ENCODE data around the gene MAGI3.
"Not testable (repeated sequence)": the region's sequence is repeated elsewhere in the genome, so short reads cannot be mapped to it uniquely, and the experiment has no call there.

MAGI3 gene

DNA sequence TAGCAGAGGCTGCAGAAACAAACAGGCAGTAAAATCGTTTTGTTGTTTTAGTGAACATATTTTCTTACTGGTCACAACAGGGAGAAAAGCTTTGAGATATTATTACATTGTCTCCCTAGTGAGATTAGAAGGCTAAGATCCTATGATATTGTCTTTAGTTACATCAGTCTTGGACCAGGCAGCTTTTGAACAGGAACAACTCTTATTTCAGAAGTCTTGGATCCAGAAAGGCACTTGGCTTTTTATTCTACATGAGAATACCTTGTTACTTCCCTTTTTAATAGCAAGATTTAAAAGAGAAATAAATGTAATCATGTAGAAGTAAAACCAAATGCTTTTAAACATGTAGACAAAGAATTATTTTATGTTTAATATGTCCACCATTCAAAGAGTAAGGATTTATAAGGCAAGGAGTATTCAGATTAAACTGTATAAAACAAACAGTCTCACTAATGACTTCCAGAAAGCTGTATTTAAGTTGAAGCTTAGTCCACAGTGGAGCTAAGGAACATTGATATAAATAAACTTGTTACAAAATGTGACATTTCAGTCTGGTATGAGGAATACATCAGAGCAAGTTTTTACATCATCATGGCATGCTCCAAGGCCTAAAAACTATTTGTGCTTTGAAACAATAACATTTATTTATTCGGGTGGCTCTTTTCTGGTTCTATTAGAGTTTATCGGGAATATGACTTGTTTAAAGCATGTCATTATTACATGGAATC is 296.7 kb downstream of the MAGI3 start:
- Histone ChIP-seq H3K36me3 (ENCODE audit: insufficient read depth, low read length) (peaks cover 14% of the 10 kb centered on the region), H2AFZ (ENCODE audit: low read length, unreplicated experiment) (no peak overlapping the region), H3K27ac (ENCODE audit: low read depth, low read length) (no peak overlapping the region), H3K79me2 (ENCODE audit: control insufficient read depth, insufficient read depth, low read length, unreplicated experiment) (no peaks in the 10 kb centered on the region), H3K4me3 (ENCODE audit: low read depth, low read length) (no peak overlapping the region), H3K4me1 (ENCODE audit: control insufficient read depth, insufficient read depth, low read length, unreplicated experiment) (peaks cover 14% of the 10 kb centered on the region), H3K27me3 (ENCODE audit: insufficient read depth, low read length) (no peaks in the 10 kb centered on the region)

DNA sequence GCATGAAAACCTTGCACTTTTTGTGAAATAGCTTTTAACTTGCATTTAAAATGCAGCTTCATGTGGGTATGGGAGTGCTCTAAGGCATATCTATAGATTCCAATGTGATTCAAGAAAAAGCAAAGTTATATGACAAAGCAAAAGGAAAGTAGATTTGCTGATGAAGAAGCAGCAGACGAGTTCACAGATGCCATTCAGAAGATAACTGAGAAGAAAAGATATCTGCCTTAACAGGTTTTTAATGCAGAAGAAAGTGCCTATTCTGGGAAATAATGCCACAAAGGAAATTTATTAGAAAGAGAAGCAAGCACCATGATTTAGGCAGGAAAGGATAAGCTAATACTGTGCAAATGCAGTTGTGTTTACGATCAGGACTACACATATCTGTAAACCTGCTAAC is 300.9 kb downstream of the MAGI3 start:
- Histone ChIP-seq H3K4me1 (ENCODE audit: control insufficient read depth, insufficient read depth, low read length, unreplicated experiment) (no peaks in the 10 kb centered on the region), H3K27ac (ENCODE audit: low read depth, low read length) (no peak overlapping the region), H3K4me3 (ENCODE audit: low read depth, low read length) (no peak overlapping the region), H3K36me3 (ENCODE audit: insufficient read depth, low read length) (peaks cover 32% of the 10 kb centered on the region), H3K27me3 (ENCODE audit: insufficient read depth, low read length) (no peaks in the 10 kb centered on the region), H3K79me2 (ENCODE audit: control insufficient read depth, insufficient read depth, low read length, unreplicated experiment) (no peaks in the 10 kb centered on the region), H2AFZ (ENCODE audit: low read length, unreplicated experiment) (no peak overlapping the region)

GRCh38 chr1:113692342-113692741 is 302.0 kb downstream of the MAGI3 start:
- H3K27me3 ChIP-seq (ENCODE audit: insufficient read depth, low read length): no peaks in the 10 kb centered on the region
- peaks cover 40% of the 10 kb centered on the region for H3K36me3 ChIP-seq (ENCODE audit: insufficient read depth, low read length)
- H2AFZ ChIP-seq (ENCODE audit: low read length, unreplicated experiment): no peak overlapping the region
- H3K79me2 ChIP-seq (ENCODE audit: control insufficient read depth, insufficient read depth, low read length, unreplicated experiment): no peaks in the 10 kb centered on the region
- no peaks in the 10 kb centered on the region for H3K4me1 ChIP-seq (ENCODE audit: control insufficient read depth, insufficient read depth, low read length, unreplicated experiment)
- no peak overlapping the region for H3K27ac ChIP-seq (ENCODE audit: low read depth, low read length)
- H3K4me3 ChIP-seq (ENCODE audit: low read depth, low read length): no peak overlapping the region

DNA sequence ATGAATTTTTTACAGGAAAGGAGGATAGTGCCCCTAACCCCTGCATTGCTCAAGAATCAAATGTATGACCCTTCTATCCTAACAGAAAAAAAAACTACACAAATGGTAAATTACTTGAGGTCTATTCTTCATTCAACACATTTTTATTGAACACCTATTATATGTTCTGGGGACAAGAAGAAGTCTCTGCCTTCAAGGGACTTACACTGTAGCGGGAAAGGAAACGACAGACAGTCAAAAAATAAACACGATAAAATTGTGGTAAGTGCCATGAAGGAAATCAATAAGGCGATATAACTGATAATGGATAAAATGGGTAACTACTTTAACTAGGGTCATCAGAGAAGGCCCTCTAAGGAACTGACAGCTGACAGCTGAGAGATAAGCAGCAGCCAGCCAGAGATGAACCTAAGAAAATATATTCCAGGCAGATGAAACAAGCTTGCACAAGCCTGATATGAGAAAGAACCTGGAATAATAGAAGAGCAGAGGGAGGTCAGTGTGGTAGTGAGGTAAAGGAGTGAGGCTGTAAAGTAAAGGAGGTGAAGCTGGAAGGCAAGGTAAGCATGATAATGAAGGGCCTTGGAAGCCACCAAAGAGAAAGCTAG is 302.6 kb downstream of the MAGI3 start:
- Histone ChIP-seq H3K36me3 (ENCODE audit: insufficient read depth, low read length) (peaks cover 44% of the 10 kb centered on the region), H3K4me3 (ENCODE audit: low read depth, low read length) (no peak overlapping the region)

DNA sequence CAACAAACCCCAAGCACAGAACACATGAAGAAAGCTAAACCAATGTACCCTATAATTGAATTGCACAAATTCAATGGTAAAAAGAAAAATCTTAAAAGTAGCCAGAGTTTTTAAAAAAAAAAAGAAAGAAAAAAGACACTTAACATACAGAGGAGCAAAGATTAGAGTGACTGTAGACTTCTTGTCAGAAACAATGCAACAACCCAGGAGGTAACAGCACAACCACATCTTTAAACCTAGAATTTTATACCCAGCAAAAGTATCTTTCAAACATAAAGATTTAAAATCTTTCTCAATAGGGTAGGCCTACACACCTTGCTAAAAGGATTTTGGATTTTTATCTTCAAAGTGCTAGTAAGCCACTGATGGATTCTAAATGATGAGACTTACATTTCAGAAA is 304.6 kb downstream of the MAGI3 start:
- Histone ChIP-seq H2AFZ (ENCODE audit: low read length, unreplicated experiment) (no peak overlapping the region), H3K4me1 (ENCODE audit: control insufficient read depth, insufficient read depth, low read length, unreplicated experiment) (no peaks in the 10 kb centered on the region), H3K27ac (ENCODE audit: low read depth, low read length) (no peak overlapping the region), H3K79me2 (ENCODE audit: control insufficient read depth, insufficient read depth, low read length, unreplicated experiment) (no peaks in the 10 kb centered on the region), H3K27me3 (ENCODE audit: insufficient read depth, low read length) (no peaks in the 10 kb centered on the region), H3K4me3 (ENCODE audit: low read depth, low read length) (no peak overlapping the region), H3K36me3 (ENCODE audit: insufficient read depth, low read length) (peaks cover 54% of the 10 kb centered on the region)

More for the DNA sequence above, 302.6 kb downstream of the MAGI3 start:
- Histone ChIP-seq H3K79me2 (ENCODE audit: control insufficient read depth, insufficient read depth, low read length, unreplicated experiment) (no peaks in the 10 kb centered on the region), H2AFZ (ENCODE audit: low read length, unreplicated experiment) (no peak overlapping the region), H3K4me1 (ENCODE audit: control insufficient read depth, insufficient read depth, low read length, unreplicated experiment) (no peaks in the 10 kb centered on the region), H3K27me3 (ENCODE audit: insufficient read depth, low read length) (no peaks in the 10 kb centered on the region), H3K27ac (ENCODE audit: low read depth, low read length) (no peak overlapping the region)

DNA sequence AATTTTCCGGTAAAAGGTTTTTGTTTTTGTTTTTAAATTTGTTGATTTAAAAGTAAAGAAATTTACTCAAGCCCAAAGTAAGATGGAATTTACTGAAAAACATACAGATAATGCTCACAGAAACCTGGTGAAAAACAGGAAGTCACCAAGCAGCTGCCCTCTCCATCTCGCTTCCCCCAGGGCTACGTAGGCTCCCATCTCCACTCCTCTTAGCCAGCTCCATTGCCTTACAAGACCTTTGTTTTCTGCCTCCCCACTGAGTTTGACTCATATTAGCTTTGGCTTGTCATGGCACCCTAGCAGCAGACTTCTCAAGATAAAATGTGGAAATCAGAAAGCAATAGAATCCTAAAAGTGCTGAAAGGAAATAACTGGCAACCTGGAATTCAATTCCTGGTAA is 311.1 kb downstream of the MAGI3 start:
- H3K79me2 ChIP-seq (ENCODE audit: control insufficient read depth, insufficient read depth, low read length, unreplicated experiment): no peaks in the 10 kb centered on the region
- no peak overlapping the region for H3K27ac ChIP-seq (ENCODE audit: low read depth, low read length)
- H3K36me3 ChIP-seq (ENCODE audit: insufficient read depth, low read length): peaks cover 32% of the 10 kb centered on the region
- no peak overlapping the region for H3K4me3 ChIP-seq (ENCODE audit: low read depth, low read length)
- no peaks in the 10 kb centered on the region for H3K4me1 ChIP-seq (ENCODE audit: control insufficient read depth, insufficient read depth, low read length, unreplicated experiment)
- no peaks in the 10 kb centered on the region for H3K27me3 ChIP-seq (ENCODE audit: insufficient read depth, low read length)
- no peak overlapping the region for H2AFZ ChIP-seq (ENCODE audit: low read length, unreplicated experiment)

DNA sequence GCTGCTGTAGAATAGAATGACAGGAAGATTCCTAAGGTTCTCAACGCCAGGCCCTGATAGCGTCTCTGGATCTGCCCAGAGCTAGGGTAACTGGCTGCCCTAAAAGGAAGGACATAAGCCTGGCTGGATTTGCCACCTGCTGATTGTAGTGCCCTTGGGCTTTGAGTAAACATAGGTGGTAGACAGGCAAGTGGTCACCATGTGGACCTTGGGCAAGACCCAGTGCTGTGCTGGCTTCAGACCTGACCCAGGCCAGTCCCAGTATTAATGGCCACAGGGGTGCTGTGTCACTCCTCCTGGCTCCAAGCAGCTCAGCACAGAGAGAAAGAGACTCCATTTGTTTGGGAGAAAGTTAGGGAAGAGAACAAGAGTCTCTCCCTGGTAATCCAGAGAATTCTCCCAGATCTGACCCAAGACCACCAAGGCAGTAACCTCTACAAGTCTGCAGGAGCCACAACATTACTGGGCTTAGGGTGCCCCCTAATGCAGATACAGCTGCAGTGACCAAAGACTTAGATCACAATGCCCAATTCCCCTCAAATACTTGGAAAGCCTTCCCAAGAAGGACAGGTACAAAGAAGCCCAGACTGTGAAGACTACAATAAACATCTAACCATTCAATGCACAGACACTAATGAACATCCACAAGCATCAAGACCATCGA is 324.4 kb downstream of the MAGI3 start:
- Histone ChIP-seq H3K36me3 (ENCODE audit: insufficient read depth, low read length) (peaks cover 26% of the 10 kb centered on the region), H2AFZ (ENCODE audit: low read length, unreplicated experiment) (no peak overlapping the region), H3K27me3 (ENCODE audit: insufficient read depth, low read length) (no peaks in the 10 kb centered on the region), H3K4me3 (ENCODE audit: low read depth, low read length) (no peak overlapping the region), H3K79me2 (ENCODE audit: control insufficient read depth, insufficient read depth, low read length, unreplicated experiment) (no peaks in the 10 kb centered on the region), H3K4me1 (ENCODE audit: control insufficient read depth, insufficient read depth, low read length, unreplicated experiment) (no peaks in the 10 kb centered on the region), H3K27ac (ENCODE audit: low read depth, low read length) (no peak overlapping the region)

DNA sequence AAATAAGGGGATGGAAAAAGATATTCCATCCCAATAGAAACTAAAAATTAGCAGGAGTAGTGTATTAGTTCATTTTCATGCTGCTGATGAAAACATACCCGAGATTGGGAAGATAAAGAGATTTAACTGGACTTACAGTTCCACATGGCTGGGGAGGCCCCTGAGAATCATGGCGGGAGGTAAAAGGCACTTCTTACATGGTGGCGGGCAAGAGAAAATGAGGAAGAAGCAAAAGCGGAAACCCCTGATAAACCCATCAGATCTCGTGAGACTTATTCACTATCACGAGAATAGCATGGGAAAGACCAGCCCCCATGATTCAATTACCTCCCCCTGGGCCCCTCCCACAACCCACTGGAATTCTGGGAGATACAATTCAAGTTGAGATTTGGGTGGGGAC is 327.2 kb downstream of the MAGI3 start:
- not testable (repeated sequence) for H3K4me1 ChIP-seq (ENCODE audit: control insufficient read depth, insufficient read depth, low read length, unreplicated experiment); H3K4me3 ChIP-seq (ENCODE audit: low read depth, low read length); H2AFZ ChIP-seq (ENCODE audit: low read length, unreplicated experiment); H3K27me3 ChIP-seq (ENCODE audit: insufficient read depth, low read length); H3K27ac ChIP-seq (ENCODE audit: low read depth, low read length); H3K79me2 ChIP-seq (ENCODE audit: control insufficient read depth, insufficient read depth, low read length, unreplicated experiment)
- peaks cover 45% of the 10 kb centered on the region for H3K36me3 ChIP-seq (ENCODE audit: insufficient read depth, low read length)

GRCh38 chr1:113718621-113719020 is 328.3 kb downstream of the MAGI3 start:
- H3K27ac ChIP-seq (ENCODE audit: low read depth, low read length); H3K4me1 ChIP-seq (ENCODE audit: control insufficient read depth, insufficient read depth, low read length, unreplicated experiment); H3K79me2 ChIP-seq (ENCODE audit: control insufficient read depth, insufficient read depth, low read length, unreplicated experiment); H3K4me3 ChIP-seq (ENCODE audit: low read depth, low read length); H3K27me3 ChIP-seq (ENCODE audit: insufficient read depth, low read length); H2AFZ ChIP-seq (ENCODE audit: low read length, unreplicated experiment): not testable (repeated sequence)
- peaks cover 47% of the 10 kb centered on the region for H3K36me3 ChIP-seq (ENCODE audit: insufficient read depth, low read length)

DNA sequence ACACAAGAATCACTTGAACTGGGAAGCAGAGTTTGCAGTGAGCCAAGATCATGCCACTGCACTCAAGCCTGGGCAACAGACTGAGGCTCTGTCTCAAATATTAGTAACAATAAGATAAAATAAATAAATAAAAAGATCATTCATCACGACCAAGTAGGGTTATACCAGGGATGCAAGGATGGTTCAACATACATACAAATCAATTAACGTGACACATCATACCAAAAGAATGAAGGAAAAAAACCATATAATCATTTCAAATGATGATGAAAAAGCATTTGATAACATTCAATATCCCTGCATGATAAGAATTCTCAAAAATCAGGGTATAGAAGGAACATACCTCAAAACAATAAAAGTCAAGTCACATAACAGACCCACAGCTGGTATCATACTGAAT is 330.7 kb downstream of the MAGI3 start:
- H2AFZ ChIP-seq (ENCODE audit: low read length, unreplicated experiment): no peak overlapping the region
- peaks cover 54% of the 10 kb centered on the region for H3K36me3 ChIP-seq (ENCODE audit: insufficient read depth, low read length)
- no peak overlapping the region for H3K4me3 ChIP-seq (ENCODE audit: low read depth, low read length)
- H3K4me1 ChIP-seq (ENCODE audit: control insufficient read depth, insufficient read depth, low read length, unreplicated experiment): no peaks in the 10 kb centered on the region
- H3K27ac ChIP-seq (ENCODE audit: low read depth, low read length): no peak overlapping the region
- H3K27me3 ChIP-seq (ENCODE audit: insufficient read depth, low read length): no peaks in the 10 kb centered on the region
- H3K79me2 ChIP-seq (ENCODE audit: control insufficient read depth, insufficient read depth, low read length, unreplicated experiment): no peaks in the 10 kb centered on the region

- Histone ChIP-seq H3K79me2 (ENCODE audit: control insufficient read depth, insufficient read depth, low read length, unreplicated experiment) (no peaks in the 10 kb centered on the region), H3K27ac (ENCODE audit: low read depth, low read length) (no peak overlapping the region), H3K27me3 (ENCODE audit: insufficient read depth, low read length) (no peaks in the 10 kb centered on the region), H3K36me3 (ENCODE audit: insufficient read depth, low read length) (peaks cover 7% of the 10 kb centered on the region; the same call in 1 of the 2 replicates), H3K4me3 (ENCODE audit: low read depth, low read length) (no peak overlapping the region), H2AFZ (ENCODE audit: low read length, unreplicated experiment) (no peak overlapping the region), H3K4me1 (ENCODE audit: control insufficient read depth, insufficient read depth, low read length, unreplicated experiment) (no peaks in the 10 kb centered on the region)
These were observed 342.5 kb downstream of the MAGI3 start for GRCh38 chr1:113732802-113733201.
